ENCODE data around the gene PIM3. TPM values are rescaled to one million over a fixed set of nuclear protein-coding genes. Genes with fewer than 3 reads are reported as not detected.

PIM3 gene
- total RNA-seq, 4 donors from 2014 or later: 31.7 to 106 (median 53.6) TPM

DNA sequence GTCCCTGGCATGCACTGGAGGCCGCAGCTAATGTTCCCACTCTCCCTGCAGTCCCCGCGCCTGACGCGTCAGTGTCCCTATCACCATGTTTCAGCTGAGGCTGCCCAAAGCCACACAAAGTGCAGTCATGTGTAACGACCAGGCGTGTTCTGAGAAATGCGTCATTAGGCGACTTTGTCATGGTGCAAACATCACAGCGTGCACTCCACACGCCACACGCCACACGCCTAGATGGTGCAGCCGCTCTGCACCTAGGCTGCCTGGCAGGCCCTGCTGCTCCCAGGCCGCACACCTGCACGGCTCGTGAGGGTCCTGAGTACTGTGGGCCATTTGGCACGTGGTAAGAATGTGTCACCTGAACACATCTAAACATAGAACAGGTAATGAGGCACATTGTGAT is 39.7 kb upstream of the PIM3 start:
- H3K4me3 ChIP-seq: no peak overlapping the region
- intact Hi-C loops (cut with DNase I; ENCODE audit: low total_unique reads): loop anchor here (10.0 kb wide), 1 partner anchor 284 kb away; the partner anchor contains the start of gene SELENOO
- H3K27ac ChIP-seq: no peak overlapping the region
- TF ChIP-seq POLR2A (IDR thresholded peaks at IDR 0.05): no peak
- TF ChIP-seq, protein P1, sequence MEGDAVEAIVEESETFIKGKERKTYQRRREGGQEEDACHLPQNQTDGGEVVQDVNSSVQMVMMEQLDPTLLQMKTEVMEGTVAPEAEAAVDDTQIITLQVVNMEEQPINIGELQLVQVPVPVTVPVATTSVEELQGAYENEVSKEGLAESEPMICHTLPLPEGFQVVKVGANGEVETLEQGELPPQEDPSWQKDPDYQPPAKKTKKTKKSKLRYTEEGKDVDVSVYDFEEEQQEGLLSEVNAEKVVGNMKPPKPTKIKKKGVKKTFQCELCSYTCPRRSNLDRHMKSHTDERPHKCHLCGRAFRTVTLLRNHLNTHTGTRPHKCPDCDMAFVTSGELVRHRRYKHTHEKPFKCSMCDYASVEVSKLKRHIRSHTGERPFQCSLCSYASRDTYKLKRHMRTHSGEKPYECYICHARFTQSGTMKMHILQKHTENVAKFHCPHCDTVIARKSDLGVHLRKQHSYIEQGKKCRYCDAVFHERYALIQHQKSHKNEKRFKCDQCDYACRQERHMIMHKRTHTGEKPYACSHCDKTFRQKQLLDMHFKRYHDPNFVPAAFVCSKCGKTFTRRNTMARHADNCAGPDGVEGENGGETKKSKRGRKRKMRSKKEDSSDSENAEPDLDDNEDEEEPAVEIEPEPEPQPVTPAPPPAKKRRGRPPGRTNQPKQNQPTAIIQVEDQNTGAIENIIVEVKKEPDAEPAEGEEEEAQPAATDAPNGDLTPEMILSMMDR (IDR thresholded peaks at IDR 0.05): no peak
- no peaks in the 10 kb centered on the region for H3K9me3 ChIP-seq
- H3K36me3 ChIP-seq: no peaks in the 10 kb centered on the region
- peaks cover 0 to 15% of the 10 kb centered on the region in 2 donors for H3K4me1 ChIP-seq
- H3K27me3 ChIP-seq: no peaks in the 10 kb centered on the region
- no peak for DNase-seq

DNA sequence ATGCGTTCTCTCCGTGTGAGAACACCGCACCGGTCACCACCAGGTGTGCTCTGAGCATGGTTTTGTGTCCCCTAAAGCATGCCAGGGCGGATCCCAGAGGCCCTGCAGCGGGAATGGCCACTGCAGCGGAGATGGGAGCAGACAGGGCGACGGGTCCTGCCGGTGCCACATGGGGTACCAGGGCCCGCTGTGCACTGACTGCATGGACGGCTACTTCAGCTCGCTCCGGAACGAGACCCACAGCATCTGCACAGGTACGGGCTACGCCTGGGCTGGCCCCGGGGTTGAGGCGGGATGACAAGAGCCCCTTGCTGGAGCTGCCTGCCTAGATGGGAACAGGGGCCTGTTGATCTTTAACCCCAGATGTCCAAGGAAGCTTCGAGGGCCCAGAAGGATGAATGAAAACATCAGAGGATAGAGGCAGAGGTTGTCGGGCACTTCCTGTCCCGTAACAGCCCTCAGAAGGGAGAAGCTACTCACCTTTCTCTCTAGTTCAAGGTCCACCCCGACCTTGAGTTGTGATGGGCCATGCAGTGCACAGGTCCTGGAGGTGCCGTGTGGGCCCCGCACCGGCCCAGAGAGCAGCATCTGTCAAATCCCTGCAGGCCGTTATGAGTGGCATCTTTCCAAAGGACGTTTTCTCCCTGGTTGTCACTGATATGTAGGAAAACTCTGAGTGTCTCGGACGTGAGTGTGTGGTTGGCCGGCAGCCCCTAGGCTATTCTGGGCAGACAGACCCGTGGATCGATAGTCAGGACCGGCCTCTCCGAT is 38.9 kb upstream of the PIM3 start:
- DNase-seq: no peak
- Histone ChIP-seq H3K9me3 (no peaks in the 10 kb centered on the region), H3K4me1 (peaks cover 0 to 15% of the 10 kb centered on the region in 2 donors), H3K27ac (no peak overlapping the region), H3K27me3 (no peaks in the 10 kb centered on the region), H3K36me3 (no peaks in the 10 kb centered on the region), H3K4me3 (no peak overlapping the region)
- intact Hi-C loops (cut with DNase I; ENCODE audit: low total_unique reads): loop anchor here (10.0 kb wide), 1 partner anchor 283 kb away; the partner anchor contains the start of gene SELENOO
- TF ChIP-seq POLR2A (IDR thresholded peaks at IDR 0.05): no peak

DNA sequence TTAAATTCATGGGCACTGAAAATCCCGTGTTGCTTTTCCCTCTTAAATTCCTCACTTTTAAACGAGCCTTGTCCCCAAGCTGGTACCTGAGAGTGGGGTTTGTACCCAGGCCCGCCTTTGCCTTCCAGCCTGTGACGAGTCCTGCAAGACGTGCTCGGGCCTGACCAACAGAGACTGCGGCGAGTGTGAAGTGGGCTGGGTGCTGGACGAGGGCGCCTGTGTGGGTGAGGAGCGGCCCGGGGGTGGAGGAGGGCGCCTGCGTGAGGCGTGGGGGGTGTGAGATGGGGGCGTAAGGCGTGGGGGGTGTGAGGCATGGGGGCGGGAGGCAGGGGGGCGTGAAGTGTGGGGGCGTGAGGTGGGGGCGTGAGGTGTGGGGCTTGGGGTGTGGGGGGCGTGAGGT is 38.1 kb upstream of the PIM3 start:
- no peak overlapping the region for H3K4me3 ChIP-seq
- peaks cover 0 to 7% of the 10 kb centered on the region in 2 donors for H3K4me1 ChIP-seq
- intact Hi-C loops (cut with DNase I; ENCODE audit: low total_unique reads): loop anchor here (10.0 kb wide), 1 partner anchor 282 kb away; the partner anchor contains the start of gene SELENOO
- no peaks in the 10 kb centered on the region for H3K27me3 ChIP-seq
- H3K27ac ChIP-seq: no peak overlapping the region
- no peaks in the 10 kb centered on the region for H3K36me3 ChIP-seq
- H3K9me3 ChIP-seq: no peaks in the 10 kb centered on the region
- no peak for TF ChIP-seq POLR2A (IDR thresholded peaks at IDR 0.05)
- TF ChIP-seq, protein P1 (IDR thresholded peaks at IDR 0.05): no peak
- DNase-seq: no peak

DNA sequence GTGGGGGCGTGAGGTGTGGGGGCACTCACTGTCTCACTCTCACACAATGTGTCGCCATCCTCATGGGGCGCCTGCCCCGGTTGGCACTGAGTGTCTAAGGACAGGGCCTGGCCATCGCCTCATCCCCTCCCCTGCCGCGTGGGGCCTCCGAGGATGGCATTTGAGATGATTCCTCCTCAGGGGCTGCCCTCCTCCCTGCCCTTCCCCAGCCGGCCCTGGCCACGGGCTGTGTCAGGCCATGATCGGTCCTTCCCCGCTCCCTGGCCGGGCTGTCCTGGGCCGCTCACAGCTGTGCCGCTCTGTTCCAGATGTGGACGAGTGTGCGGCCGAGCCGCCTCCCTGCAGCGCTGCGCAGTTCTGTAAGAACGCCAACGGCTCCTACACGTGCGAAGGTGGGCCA is 37.6 kb upstream of the PIM3 start:
- Histone ChIP-seq H3K4me1 (peaks cover 0 to 6% of the 10 kb centered on the region in 2 donors), H3K9me3 (no peaks in the 10 kb centered on the region), H3K4me3 (no peak overlapping the region), H3K36me3 (no peaks in the 10 kb centered on the region), H3K27ac (no peak overlapping the region), H3K27me3 (no peaks in the 10 kb centered on the region)
- DNase-seq: no peak
- TF ChIP-seq, protein P1 (IDR thresholded peaks at IDR 0.05): no peak
- no peak for TF ChIP-seq POLR2A (IDR thresholded peaks at IDR 0.05)
- intact Hi-C loops (cut with DNase I; ENCODE audit: low total_unique reads): loop anchor here (10.0 kb wide), 1 partner anchor 282 kb away; the partner anchor contains the start of gene SELENOO

DNA sequence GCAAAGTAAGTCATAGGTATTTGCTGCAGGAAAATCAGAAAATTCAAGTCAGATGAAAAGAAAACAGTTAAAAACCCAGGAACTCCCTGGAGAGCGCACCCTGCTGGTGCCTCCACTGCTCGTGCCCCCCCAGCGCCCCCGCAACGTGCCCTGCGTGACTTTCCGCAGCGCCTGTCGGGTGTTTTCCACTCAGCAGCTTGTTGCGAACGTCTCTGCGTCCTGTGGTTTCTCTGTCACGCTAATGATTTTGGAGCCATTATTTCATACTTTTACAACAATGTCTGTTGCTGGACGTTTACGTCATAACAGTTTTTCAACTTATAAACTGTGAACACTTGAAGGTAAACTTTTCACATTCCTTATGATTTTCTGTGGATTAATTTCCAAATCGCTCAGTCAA is 37.1 kb upstream of the PIM3 start:
- no peak for DNase-seq
- Histone ChIP-seq H3K36me3 (no peaks in the 10 kb centered on the region), H3K4me1 (peaks cover 0 to 6% of the 10 kb centered on the region in 2 donors), H3K4me3 (no peak overlapping the region), H3K9me3 (no peaks in the 10 kb centered on the region), H3K27ac (no peak overlapping the region), H3K27me3 (no peaks in the 10 kb centered on the region)
- TF ChIP-seq POLR2A (IDR thresholded peaks at IDR 0.05): no peak
- TF ChIP-seq, protein P1 (IDR thresholded peaks at IDR 0.05): no peak
- intact Hi-C loops (cut with DNase I; ENCODE audit: low total_unique reads): loop anchor here (10.0 kb wide), 1 partner anchor 281 kb away; the partner anchor contains the start of gene SELENOO

Measured in uterus (tissue), 4 donors.